ENCODE measurements around the gene CD247.

DNA sequence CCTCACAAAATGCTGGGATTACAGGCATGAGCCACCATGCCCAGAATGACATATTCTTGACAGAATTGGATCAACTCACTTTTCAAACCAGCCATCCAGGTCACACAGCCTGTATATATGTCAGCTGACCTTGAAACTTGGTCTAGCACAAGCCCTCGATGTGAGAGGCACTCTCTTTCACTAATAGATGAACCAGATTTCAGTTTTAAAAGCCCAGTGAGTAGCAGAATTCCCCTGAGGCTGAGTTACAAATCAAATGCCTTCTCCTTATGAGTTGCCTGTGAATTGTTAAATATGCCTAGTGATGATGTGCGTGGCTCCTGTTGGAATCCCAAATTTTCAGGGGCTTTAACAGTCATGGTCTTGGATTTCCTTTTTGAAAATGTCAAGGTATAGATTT, 88.7 kb downstream of the CD247 start:
- TF ChIP-seq POLR2A (IDR thresholded peaks at IDR 0.05; ENCODE audit: low read depth, low read length) (no peak), MAFK (IDR thresholded peaks at IDR 0.05; ENCODE audit: low read depth, low read length) (no peak)
- TF ChIP-seq, protein P1, sequence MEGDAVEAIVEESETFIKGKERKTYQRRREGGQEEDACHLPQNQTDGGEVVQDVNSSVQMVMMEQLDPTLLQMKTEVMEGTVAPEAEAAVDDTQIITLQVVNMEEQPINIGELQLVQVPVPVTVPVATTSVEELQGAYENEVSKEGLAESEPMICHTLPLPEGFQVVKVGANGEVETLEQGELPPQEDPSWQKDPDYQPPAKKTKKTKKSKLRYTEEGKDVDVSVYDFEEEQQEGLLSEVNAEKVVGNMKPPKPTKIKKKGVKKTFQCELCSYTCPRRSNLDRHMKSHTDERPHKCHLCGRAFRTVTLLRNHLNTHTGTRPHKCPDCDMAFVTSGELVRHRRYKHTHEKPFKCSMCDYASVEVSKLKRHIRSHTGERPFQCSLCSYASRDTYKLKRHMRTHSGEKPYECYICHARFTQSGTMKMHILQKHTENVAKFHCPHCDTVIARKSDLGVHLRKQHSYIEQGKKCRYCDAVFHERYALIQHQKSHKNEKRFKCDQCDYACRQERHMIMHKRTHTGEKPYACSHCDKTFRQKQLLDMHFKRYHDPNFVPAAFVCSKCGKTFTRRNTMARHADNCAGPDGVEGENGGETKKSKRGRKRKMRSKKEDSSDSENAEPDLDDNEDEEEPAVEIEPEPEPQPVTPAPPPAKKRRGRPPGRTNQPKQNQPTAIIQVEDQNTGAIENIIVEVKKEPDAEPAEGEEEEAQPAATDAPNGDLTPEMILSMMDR (conservative IDR thresholded peaks at IDR 0.05; ENCODE audit: low read depth, low read length): no peak
